HG03354 (cell line): ENCODE measurements around the gene CLDN19.
"Not testable (repeated sequence)": the region's sequence is repeated elsewhere in the genome, so short reads cannot be mapped to it uniquely, and the experiment has no call there.

Experiments
- ATAC-seq: cut with Tn5 transposase; IDR thresholded peaks from one replicate; pipeline ENCODE4 v1.9.1; 2021; ENCODE audit warnings: mild to moderate bottlenecking; ENCODE audit not compliant: unreplicated experiment, poor library complexity, severe bottlenecking

CLDN19 gene

DNA sequence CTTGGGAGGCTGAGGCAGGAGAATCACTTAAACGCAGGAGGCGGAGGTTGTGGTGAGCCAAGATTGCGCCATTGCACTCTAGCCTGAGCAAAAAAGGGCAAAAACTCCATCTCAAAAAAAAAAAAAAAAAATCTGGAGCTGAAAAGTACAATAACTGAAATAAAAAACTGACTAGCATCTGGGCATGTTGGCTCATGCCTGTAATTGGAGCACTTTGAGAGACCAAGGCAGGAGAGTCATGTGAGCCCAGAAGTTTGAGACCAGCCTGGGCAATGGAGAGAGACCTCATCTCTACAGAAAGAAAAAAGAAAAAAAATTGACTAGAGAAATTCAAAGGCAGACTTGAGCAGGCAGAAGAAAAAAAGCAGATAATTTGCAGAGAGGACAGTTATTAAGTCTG lies 18.1 kb downstream of the CLDN19 start:
- ATAC-seq: no peak

DNA sequence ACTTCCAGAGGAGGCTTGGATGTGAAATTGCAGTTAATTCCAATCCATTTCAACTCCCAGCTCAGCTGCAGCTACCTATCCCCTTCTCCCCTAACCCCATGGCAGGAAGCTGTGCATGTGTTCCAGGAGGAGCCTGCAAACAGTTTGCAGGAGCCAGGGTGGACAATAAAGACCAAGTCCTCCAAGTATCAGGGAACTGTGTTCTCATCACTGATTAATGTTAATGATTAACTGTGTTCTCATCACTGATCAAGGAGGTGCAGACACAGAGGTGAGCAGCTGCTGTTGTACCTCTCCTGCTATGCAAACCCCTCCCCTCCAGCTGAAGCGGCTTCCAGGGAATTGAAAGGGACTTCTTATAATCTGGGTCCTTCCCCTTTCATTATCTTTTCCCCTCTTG lies 19.2 kb downstream of the CLDN19 start:
- no peak for ATAC-seq

DNA sequence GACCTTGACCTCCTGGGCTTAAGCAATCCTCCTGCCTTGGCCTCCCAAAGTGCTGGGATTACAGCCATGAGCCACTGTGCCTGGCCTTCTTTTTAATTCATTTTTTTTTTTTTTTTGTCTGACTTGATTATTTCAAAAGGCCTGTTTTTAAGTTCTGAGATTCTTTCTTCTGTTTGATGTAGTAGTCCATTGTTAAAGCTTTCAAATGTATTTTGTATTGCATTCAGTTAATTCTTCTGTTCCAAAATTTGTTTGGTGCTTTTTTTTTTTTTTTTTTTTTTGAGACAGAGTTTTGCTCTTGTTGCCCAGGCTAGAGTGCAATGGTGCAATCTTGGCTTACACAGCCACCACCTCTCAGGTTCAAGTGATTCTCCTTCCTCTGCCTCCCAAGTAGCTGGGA lies 25.6 kb downstream of the CLDN19 start:
- not testable (repeated sequence) for ATAC-seq

DNA sequence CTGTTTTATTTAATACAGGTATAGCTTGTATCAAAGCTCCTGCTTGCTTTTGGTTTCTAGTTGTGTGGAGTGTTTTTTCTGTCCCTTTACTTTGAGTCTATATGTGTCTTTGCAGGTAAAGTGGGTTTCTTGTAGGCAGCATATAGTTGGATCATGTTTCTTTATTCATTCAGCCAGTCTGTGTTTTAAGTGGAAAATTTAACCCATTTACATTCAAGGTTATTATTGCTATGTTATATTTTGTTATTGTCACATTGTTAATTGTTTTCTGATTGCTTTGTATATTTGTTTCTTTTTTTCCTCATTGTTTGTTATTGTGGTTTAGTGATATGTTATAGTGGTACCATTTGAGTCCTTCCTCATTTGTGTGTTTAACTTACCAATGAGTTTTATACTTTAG lies 26.7 kb downstream of the CLDN19 start:
- ATAC-seq: no peak

DNA sequence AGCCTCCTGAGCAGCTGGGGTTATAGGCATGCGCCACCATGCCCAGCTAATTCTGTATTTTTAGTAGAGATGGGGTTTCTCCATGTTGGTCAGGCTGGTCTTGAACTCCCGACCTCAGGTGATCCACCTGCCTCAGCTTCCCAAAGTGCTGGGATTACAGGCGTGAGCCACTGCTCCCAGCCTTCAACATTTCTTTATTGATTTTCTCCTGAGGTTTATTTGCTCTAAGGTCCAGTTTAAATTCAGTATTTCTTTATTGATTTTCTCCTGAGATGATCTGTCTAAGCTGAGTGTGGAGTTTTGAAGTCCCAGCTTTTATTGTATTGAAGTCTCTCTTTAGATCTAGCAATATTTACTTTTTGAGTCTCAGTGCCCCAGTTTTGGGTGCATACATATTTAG lies 27.2 kb downstream of the CLDN19 start:
- not testable (repeated sequence) for ATAC-seq

DNA sequence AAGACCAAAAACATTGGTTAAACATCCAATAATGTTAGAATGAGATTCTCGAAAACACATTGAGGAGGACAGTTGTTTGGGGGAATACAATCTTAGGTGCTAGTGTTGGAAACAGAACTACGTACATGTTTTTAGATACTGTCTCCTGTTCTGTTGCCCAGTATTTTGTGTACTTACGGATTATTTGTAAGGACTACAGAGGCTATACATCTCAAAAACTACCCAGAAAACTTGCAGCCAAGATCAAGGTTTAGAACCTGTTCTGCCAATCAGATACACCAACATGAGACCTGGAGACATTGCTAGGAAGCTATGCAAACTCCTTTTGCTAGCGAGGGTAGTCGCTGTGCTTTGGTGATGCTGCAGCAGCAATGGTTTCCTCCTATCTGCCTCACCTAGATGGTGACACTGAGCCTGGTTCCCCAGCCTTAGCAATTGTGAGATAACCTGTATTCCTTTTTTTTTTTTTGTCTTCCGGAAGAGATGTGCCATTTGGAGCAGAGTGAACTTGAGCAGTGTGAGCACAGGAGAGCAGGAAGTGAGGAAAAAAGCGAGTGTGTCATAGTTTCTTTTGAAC lies 36.1 kb downstream of the CLDN19 start:
- no peak for ATAC-seq

DNA sequence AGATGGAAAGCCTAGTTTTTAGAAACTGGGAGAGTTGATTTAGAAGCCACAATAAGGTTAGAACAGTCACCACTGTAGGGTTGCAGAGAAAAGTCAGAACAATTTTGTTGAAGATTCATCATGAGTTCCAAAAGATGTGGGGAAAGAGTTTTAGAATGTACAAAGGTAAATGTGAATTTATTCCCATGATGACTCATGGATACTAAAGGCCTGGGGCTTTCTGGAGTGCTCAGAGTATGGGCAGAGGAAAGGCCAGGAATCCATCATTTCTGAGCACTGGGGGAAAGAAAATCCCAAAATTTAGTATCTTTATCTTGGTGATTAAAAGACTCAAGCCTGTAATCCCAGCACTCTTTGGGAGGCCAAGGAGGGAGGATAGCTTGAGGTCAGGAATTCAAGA lies 40.0 kb downstream of the CLDN19 start:
- ATAC-seq: no peak

DNA sequence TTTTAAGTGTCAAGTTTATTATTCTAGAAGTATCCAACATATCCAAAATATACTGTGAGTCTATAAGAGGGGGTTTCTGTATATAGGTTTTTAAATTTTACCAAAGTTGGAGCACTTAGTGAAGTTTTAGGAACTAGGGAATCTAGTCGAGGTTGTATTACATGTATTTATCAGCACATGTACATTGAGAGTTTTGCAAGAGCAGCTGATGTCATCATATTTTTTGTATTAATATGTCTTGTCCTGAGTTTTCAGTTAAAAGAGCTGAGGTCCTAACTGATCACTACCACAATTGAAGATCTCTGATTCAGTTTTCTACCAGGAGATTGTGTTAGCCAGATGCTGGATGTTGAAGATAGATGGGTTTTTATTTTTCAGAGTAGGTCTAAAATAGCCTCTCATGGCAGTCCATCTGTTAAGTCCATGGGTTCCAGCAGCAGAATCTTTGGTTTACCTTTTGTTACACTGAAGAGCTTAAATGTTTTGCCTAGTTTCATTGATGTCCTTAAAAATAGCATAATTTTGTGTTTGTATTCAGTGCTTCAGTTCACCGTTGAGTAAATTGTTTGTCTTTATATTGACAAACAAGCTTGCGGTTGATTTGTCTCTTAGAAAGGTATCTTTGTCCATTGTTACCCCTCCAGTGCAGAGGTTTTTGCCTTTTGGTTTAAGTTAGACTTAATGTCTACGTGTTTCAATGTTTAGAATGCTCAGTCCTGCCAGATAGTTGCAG lies 41.8 kb downstream of the CLDN19 start:
- no peak for ATAC-seq

DNA sequence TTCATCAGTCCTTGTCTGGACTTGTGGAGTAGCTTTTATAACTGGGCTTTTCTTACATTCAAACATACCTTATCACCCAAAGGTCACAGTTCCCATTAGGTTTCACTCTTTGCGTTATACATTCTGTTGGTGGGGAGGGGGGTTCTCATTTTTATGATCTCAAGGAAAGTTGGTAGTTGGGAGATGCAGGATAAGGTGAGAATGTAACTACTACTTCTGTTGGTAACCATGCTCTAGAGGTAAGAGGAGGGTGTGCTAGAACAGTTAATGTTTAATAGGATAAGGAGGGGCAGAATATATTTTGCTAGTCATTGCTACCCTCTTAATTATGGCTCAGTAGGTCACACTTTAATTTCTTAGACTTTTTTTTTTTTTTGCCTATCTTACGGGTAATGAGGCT lies 47.1 kb downstream of the CLDN19 start:
- ATAC-seq: no peak

DNA sequence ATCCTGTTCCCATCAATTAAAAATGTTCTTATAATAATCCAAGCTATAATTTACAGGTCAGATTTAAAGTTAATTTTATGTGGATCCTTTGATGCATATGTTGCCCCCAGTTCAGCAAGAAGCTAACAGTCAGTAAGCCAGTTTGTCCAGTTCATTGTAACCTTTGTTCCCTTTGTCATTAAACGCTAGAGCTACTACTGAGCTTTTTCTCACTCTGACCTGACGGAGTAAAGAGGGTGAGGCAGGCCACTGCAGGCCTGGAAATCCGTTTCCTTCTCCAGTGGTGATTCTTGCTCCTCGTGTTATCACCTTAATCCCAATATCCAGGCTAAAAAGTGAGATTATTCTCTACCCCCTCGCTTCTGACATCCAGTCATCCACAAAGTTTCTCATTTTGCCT lies 47.6 kb downstream of the CLDN19 start:
- ATAC-seq: no peak

DNA sequence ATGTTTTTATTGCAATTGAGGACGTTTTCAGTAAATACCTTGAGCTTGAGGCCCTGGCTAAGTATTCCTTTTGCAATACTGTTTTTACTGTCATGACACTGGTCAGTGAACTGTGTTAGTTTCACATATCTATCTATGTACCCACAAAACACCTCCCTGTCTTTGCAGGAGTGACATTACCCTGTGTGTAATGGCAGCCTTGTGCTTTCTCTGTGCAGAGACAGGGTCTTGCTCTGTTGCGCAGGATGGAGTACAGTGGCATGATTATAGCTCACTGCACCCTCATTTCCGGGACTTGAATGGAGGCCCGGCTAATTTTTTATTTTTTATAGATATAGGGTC lies 48.9 kb downstream of the CLDN19 start:
- no peak for ATAC-seq

DNA sequence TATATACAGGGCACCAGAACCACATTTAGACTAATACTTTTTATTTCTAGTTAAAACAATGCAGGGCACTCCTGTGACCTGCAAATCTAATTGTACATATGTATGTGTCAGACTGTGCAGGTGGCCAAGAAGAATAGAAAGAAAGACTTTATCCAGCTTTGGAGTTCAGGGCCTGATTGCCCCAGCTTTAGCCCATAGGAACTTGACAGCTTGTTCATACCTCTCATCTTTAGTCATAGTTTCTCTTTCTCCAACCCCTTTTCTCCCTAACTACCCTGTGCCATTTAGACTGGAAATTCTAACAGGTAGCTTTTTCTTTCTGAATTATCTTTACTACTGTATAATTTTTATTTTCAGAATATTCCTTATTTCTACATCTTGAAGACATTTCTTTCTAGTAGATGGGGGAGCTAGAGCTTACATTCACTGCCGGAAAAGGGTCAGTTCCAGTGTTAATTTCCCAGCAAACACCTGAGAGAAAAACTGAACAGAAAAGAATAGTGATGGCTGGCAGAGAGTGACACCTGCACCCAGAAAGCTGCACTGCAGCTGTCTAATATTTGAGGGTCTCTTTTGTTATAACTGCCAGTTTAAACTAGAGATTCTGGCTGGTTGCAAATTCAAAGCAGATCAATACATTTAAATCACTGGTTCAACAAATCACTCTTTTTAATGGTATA lies 49.4 kb downstream of the CLDN19 start:
- ATAC-seq: no peak

DNA sequence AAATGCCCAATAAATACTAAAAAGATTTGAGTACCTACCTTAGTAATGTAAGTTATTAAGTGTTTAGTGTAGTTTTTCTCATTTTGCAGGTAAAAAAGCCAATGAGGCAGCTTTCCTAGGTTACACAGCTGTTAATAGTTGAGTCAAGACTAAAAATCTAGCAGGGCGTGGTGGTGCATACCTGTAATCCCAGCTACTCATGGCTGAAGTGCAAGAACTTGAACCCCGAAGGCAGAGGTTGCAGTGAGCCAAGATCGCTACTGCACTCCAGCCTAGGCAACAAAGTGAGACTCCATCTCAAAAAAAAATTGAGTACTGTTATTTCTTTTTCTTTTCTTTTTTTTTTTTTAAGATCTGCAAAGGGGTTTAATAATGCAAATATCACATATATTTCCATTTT lies 50.1 kb downstream of the CLDN19 start:
- ATAC-seq: no peak

DNA sequence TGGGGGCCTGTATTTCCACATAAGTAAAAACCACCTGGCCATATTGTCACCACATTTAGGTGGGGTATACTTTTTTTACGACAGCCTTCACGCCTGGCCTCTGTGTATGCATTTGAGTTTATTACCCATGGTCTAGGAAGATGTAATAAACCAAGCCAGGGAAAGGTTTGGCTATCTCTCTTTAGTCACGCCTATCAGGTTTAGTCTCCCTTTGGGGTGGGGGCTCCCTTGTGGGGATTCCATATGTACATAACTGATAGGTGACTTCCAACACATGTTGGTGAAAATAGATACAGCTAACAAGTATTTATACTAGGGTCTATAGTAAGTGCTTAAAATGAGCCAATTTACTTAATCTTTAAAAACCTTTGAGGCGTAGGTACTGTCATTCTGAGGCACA lies 53.6 kb downstream of the CLDN19 start:
- ATAC-seq: no peak

DNA sequence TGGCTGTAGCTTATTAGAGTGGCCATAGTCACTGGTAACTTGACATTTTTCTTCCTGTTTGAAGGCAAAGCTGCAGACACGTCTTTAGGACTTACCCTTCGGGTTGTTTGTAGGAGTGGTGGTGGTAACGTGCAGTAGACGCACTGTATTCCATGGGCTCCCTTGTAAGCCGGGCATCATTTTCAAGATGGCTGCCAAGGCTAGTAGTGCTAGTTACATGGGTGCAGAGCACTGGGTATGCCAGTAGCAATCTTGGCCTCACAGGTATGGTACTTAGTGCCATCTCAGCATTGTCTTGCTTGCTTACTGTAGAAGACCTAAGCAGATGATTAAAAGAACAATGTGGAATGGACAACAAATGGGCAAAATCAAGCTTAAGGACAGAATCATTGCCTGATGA lies 55.9 kb downstream of the CLDN19 start:
- ATAC-seq: no peak
